Motor neuron (in vitro differentiated cells): ENCODE data around the gene PLEKHA6. TPM values are rescaled to one million over a fixed set of nuclear protein-coding genes. Genes with fewer than 3 reads are reported as not detected.

ENCODE experiments used
- ATAC-seq, 8 experiments: fragments of 200-7000 bp; cut with Tn5 transposase; replicated peaks in 6 of 8; 2 replicates each; pipeline ENCODE4 v1.8.0; 2021; ENCODE audit warnings: mild to moderate bottlenecking in 8 of 8, moderate library complexity in 8 of 8
- H3K27ac ChIP-seq, 2 donors: fragments of 250-450 bp; sonication (Bioruptor Pico); 2 replicates each; pipeline ENCODE4 v1.9.0; 2021; ENCODE audit warnings: antibody characterized with exemption in 2 of 2, mild to moderate bottlenecking in 2 of 2, moderate library complexity in 1 of 2
- H3K4me1 ChIP-seq, 2 donors: fragments of 250-450 bp; sonication (Bioruptor Pico); replicated peaks in 1 of 2; 2 replicates each; pipeline ENCODE4 v1.6.1; 2021; ENCODE audit warnings: antibody characterized with exemption in 2 of 2, mild to moderate bottlenecking in 2 of 2, moderate library complexity in 1 of 2
- H3K4me3 ChIP-seq, 5 donors: fragments of 250-450 bp; sonication (Bioruptor Pico); 2 replicates each; pipeline ENCODE4 v1.9.0; 2021; ENCODE audit warnings: antibody characterized with exemption in 5 of 5, mild to moderate bottlenecking in 5 of 5, moderate library complexity in 4 of 5
- WGBS, 10 experiments: fragments of 450-650 bp; shearing (Covaris generic); methylation state at CpG; one replicate each; pipeline ENCODE4 v1.0.0; 2022; 5-methylcytosine and 5-hydroxymethylcytosine counted together
- in situ Hi-C, 9 experiments: fragments of 400-800 bp; cut with MboI; loops; one replicate each; pipeline ENCODE4 v1.15.0; 2021; ENCODE audit warnings: low sequenced_read_pairs in 9 of 9, low pct_unique_long_range_greater_than_20kb in 2 of 9; ENCODE audit not compliant: unreplicated experiment in 9 of 9
- total RNA-seq, 8 experiments: library from RNA; unstranded; fragments of 300-600 nt; gene quantifications; 2 replicates each; pipeline versions ENCODE4 v1.2.3 to v1.2.4, GENCODE V29; 2022

PLEKHA6 gene
- total RNA-seq, 8 experiments from 2014 or later, result 11.7 to 42.0 (median 24.0) TPM

GRCh38 chr1:204258213-204259115, 101.3 kb downstream of the PLEKHA6 start:
- Histone ChIP-seq H3K4me1 (peaks cover 32% of the 10 kb centered on the region in 2 donors), H3K4me3 (no peak overlapping the region), H3K27ac (no peak overlapping the region)
- ATAC-seq, result peak; percentile 28 to 69 (median 58)
- in situ Hi-C loops, result loop anchor here in 4 of 9 experiments (25.0 kb wide), 1 partner anchor 104 kb away; the partner anchor contains the start of gene PLEKHA6 (in 4 of the 4)
- 33 to 100% (median 69%) methylated on average over 1 to 7 of the region's 7 CpGs; no CpG with 5 or more reads in 3 of the 10 experiments for WGBS, 10 experiments

- no peak for ATAC-seq
- Histone ChIP-seq H3K4me3 (no peak overlapping the region), H3K4me1 (peaks cover 22% of the 10 kb centered on the region in 2 donors), H3K27ac (no peak overlapping the region)
- in situ Hi-C loops, result loop anchor here in 4 of 9 experiments (25.0 kb wide), 1 partner anchor 105 kb away; the partner anchor contains the start of gene PLEKHA6 (in 4 of the 4)
- 95 to 100% (median 100%) methylated on average over 1 to 8 of the region's 24 CpGs; no CpG with 5 or more reads in 7 of the 10 experiments for WGBS, 10 experiments
Observed at GRCh38 chr1:204257446-204257845, 102.3 kb downstream of the PLEKHA6 start.

- WGBS, 10 experiments, result 17 to 100% (median 97%) methylated on average over 1 to 6 of the region's 10 CpGs; no CpG with 5 or more reads in 6 of the 10 experiments
- Histone ChIP-seq H3K4me3 (no peak overlapping the region), H3K4me1 (peaks cover 19% of the 10 kb centered on the region in 2 donors), H3K27ac (no peak overlapping the region)
- in situ Hi-C loops, result loop anchor here in 4 of 9 experiments (25.0 kb wide), 1 partner anchor 106 kb away; the partner anchor contains the start of gene PLEKHA6 (in 4 of the 4)
- ATAC-seq, result no peak
Observed at GRCh38 chr1:204256531-204256930, 103.2 kb downstream of the PLEKHA6 start.

GRCh38 chr1:204255966-204256365, 103.8 kb downstream of the PLEKHA6 start:
- peaks cover 19% of the 10 kb centered on the region in 2 donors for H3K4me1 ChIP-seq
- H3K27ac ChIP-seq, result peak overlapping the region in 1 of 2 donors; percentile 11
- in situ Hi-C loops, result loop anchor here in 4 of 9 experiments (25.0 kb wide), 1 partner anchor 106 kb away; the partner anchor contains the start of gene PLEKHA6 (in 4 of the 4)
- peak; percentile 5 to 69 (median 56) for ATAC-seq
- no peak overlapping the region for H3K4me3 ChIP-seq
- WGBS, 10 experiments, result 0 to 100% (median 31%) methylated on average over 1 to 4 of the region's 5 CpGs; no CpG with 5 or more reads in 2 of the 10 experiments

- Histone ChIP-seq H3K27ac (peak overlapping the region in 1 of 2 donors; percentile 11), H3K4me3 (no peak overlapping the region), H3K4me1 (peaks cover 19% of the 10 kb centered on the region in 2 donors)
- WGBS, 10 experiments, result 0 to 80% (median 20%) methylated on average over 1 to 5 of the region's 5 CpGs; no CpG with 5 or more reads in 3 of the 10 experiments
- peak; percentile 9 to 79 (median 64) for ATAC-seq
- in situ Hi-C loops, result loop anchor here in 4 of 9 experiments (25.0 kb wide), 1 partner anchor 107 kb away; the partner anchor contains the start of gene PLEKHA6 (in 4 of the 4)
Observed at GRCh38 chr1:204255225-204255624, 104.5 kb downstream of the PLEKHA6 start.

GRCh38 chr1:204254031-204254661, 105.6 kb downstream of the PLEKHA6 start:
- 13 to 94% (median 74%) methylated on average over 1 to 7 of the region's 7 CpGs; no CpG with 5 or more reads in 2 of the 10 experiments for WGBS, 10 experiments
- Histone ChIP-seq H3K27ac (no peak overlapping the region), H3K4me3 (no peak overlapping the region), H3K4me1 (peaks cover 19% of the 10 kb centered on the region in 2 donors)
- in situ Hi-C loops, result loop anchor here in 4 of 9 experiments (25.0 kb wide), 1 partner anchor 108 kb away; the partner anchor contains the start of gene PLEKHA6 (in 4 of the 4)
- ATAC-seq, result peak in 3 of 8 experiments; percentile 2 to 62 (median 23)

GRCh38 chr1:204251926-204252689, 107.6 kb downstream of the PLEKHA6 start:
- in situ Hi-C loops, result loop anchor here in 4 of 9 experiments (25.0 kb wide), 1 partner anchor 110 kb away; the partner anchor contains the start of gene PLEKHA6 (in 4 of the 4)

GRCh38 chr1:204251286-204251685, 108.4 kb downstream of the PLEKHA6 start:
- Histone ChIP-seq H3K27ac (no peak overlapping the region), H3K4me1 (peaks cover 16 to 17% of the 10 kb centered on the region in 2 donors), H3K4me3 (no peak overlapping the region)
- in situ Hi-C loops, result loop anchor here in 4 of 9 experiments (25.0 kb wide), 1 partner anchor 111 kb away; the partner anchor contains the start of gene PLEKHA6 (in 4 of the 4)
- WGBS, 10 experiments, result 85 to 97% (median 94%) methylated on average over 4 to 7 of the region's 7 CpGs; no CpG with 5 or more reads in 7 of the 10 experiments
- ATAC-seq, result no peak

More at GRCh38 chr1:204251926-204252689, 107.6 kb downstream of the PLEKHA6 start:
- H3K27ac ChIP-seq, result no peak overlapping the region
- peaks cover 17 to 19% of the 10 kb centered on the region in 2 donors for H3K4me1 ChIP-seq
- no peak for ATAC-seq
- H3K4me3 ChIP-seq, result no peak overlapping the region
- 80 to 91% (median 82%) methylated on average over 2 to 4 of the region's 6 CpGs; no CpG with 5 or more reads in 5 of the 10 experiments for WGBS, 10 experiments

GRCh38 chr1:204250428-204251030, 109.2 kb downstream of the PLEKHA6 start:
- Histone ChIP-seq H3K4me1 (peaks cover 9% of the 10 kb centered on the region in 2 donors), H3K27ac (no peak overlapping the region)
- ATAC-seq, result no peak

GRCh38 chr1:204249736-204250427, 109.8 kb downstream of the PLEKHA6 start:
- Histone ChIP-seq H3K4me3 (no peak overlapping the region), H3K27ac (no peak overlapping the region), H3K4me1 (peaks cover 3 to 4% of the 10 kb centered on the region in 2 donors)
- ATAC-seq, result no peak
- in situ Hi-C loops, result loop anchor here in 4 of 9 experiments (25.0 kb wide), 1 partner anchor 112 kb away; the partner anchor contains the start of gene PLEKHA6 (in 4 of the 4)
- WGBS, 10 experiments, result 44 to 100% (median 79%) methylated on average over 1 to 7 of the region's 7 CpGs; no CpG with 5 or more reads in 2 of the 10 experiments

More at GRCh38 chr1:204250428-204251030, 109.2 kb downstream of the PLEKHA6 start:
- in situ Hi-C loops, result loop anchor here in 4 of 9 experiments (25.0 kb wide), 1 partner anchor 112 kb away; the partner anchor contains the start of gene PLEKHA6 (in 4 of the 4)
- H3K4me3 ChIP-seq, result no peak overlapping the region
- 66 to 100% (median 79%) methylated on average over 2 to 9 of the region's 12 CpGs; no CpG with 5 or more reads in 2 of the 10 experiments for WGBS, 10 experiments

- no peak for ATAC-seq
- no peak overlapping the region for H3K27ac ChIP-seq
- no peaks in the 10 kb centered on the region for H3K4me1 ChIP-seq
- in situ Hi-C loops, result no loop called here
- no peak overlapping the region for H3K4me3 ChIP-seq
- WGBS, 10 experiments, result 76 to 100% (median 94%) methylated on average over 1 to 3 of the region's 3 CpGs; no CpG with 5 or more reads in 5 of the 10 experiments
Observed at GRCh38 chr1:204248954-204249353, 110.8 kb downstream of the PLEKHA6 start.
